ENCODE data around the gene CADM1.

Gene CADM1

DNA sequence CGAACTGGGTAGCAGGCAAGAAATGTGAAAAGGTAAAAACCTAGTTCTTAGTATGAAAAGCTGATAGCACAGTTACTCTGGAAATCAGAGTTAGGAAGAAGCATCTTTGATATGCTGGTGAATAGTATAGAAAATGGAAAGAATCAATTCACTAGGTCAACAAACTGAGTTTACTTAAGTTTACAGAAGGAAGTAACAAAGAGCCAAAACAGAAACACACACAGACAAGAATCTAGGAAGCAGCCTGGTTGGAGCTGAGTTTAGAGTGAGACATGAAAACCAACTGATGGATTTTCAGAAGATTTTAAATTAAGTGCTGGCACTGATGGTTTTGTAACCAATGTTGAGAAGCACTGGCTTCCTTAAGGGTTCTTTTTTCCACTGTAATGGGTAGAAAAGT lies 296.3 kb downstream of the CADM1 start:
- no peak for DNase-seq (ENCODE audit: low spot score)

DNA sequence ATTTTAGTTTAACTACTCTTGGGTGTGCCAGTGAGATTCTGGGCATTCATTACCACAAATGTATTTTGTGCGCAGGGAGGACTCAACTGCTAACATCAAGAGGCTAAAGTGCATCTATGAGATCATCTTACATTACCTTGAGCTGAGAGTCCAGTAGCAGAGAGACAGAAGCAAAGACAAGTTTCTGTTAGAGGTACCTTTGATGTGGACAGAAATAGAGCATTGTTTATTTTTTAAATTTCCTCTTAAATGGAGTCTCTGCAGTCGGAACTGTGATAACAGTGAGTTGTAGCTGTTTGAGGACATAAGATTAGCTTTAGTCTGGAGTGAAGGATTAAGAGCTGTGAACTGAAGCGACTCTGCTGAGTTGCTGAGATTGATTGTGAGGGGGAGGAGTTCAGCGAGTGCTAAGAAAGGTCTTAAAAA lies 297.0 kb downstream of the CADM1 start:
- no peak for DNase-seq (ENCODE audit: low spot score)

DNA sequence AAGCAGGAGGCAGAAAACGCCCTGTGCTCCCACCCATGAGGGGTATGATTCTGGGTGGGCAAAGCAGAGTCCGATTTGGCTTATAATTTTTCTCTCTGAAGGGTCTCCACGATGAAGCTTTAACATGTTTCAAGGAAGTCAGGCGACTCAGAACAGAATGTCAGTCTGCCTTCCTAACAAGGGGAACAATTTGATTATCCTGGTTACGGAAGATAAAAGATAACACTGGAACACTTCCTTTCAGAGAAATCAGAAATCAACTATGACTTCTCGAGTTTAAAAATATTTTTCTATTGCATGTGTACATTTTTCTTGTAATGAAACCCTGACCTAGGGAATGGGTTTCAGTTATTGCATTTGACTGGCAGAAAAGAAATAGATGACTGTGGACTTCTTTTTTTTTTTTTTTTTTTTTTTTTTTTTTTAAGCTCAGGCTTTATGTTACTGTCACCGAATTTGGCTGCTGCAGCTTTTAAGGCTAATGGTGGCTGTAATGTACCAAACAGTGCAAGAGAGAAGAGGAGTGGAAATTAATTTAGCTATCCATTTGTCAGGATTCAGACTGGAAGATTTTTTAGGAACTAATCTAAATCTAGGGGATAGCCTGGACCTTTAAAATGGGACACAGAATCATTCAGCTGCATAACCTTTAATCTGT lies 297.7 kb downstream of the CADM1 start:
- DNase-seq (ENCODE audit: low spot score): no peak

GRCh38 chr11:115202900-115203552 lies 301.2 kb downstream of the CADM1 start:
- no peak for DNase-seq (ENCODE audit: low spot score)

- no peak for DNase-seq (ENCODE audit: low spot score)
Measured at GRCh38 chr11:115202074-115202473, 302.1 kb downstream of the CADM1 start.

- DNase-seq (ENCODE audit: low spot score): no peak
Measured at GRCh38 chr11:115201111-115201792, 303.0 kb downstream of the CADM1 start.

DNA sequence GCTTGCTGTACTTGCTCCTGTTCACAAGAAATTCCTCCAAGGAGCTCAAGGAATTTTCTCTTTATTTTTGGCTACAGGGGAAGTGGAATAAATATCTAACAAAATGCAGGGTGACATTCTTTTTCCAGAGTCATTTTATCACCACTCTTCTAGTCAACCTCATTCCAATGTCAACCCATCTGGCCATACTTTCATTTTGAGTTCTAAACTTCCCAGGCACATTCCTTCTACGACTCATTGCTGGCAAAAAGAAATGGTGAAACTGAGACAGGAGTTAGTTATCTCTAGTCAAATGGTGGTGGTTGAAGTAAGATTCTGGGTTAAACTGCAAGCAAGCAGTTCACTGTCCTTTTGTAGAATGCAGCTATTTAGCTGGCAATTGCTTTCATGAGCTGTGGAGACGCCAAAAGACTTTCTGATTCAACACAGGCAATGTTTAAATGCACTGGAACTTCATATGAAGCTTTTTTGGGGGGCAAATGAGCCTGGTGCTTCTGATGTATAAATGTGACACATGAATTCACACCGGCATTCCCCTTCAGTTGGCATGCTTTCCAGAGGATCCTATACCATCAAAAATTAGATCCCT lies 304.6 kb downstream of the CADM1 start:
- DNase-seq (ENCODE audit: low spot score): no peak

DNA sequence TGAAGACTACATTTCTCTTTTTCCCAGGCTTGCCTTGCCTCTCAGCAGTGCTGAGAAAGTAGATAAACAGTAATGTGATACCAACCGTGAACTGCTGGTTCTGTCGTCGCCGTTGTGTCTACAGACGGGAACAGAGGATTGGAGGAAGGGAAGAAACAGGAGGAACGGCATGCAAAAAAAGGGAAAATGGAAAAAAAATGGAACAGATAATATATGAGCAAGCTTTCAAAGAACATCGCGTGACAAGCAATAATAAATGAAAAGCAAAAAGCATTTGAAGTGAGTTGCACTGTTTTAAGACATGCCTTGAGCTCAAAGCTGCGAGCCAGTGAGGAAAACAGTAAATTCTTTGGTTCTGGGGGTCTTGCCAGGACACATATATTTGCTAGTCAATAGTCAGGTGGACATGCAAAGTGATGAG lies 305.9 kb downstream of the CADM1 start:
- no peak for DNase-seq (ENCODE audit: low spot score)

DNA sequence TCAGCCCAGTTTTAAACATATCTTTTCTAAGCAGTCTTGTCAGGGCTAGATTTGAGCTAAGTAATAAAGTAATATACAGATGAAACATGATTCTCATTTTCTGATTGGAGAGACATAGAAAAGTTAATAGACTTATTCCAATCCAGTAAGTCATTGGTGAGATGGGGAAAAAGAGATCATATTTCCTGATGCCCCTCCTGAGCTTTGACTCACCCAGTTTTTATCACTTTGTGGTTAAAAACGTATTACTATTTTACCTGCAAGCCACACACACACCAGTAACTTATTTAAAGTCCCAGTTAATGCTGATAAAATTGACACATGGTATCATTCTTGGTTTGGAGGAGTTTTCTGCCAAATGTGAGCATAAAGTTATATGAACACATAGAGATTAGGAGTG lies 306.8 kb downstream of the CADM1 start:
- no peak for DNase-seq (ENCODE audit: low spot score)

DNA sequence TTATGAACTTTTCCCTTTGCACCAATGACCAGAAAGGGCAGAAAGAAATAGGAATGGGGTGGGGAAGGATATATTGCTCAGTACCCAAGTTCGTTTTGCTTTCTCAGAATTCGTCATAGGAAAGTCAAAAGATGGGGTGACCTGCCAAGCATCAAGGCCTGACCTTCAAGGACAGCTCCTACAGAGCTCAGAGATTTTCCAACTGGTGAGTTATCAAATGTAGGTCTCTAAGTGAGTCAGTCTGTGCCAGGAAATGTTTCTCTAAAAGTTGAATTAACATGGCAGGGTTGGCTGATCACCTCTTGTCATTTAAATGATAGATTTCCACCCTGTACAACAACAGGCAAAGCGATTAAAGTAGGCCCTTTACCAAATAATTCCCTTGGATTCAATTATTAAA lies 307.2 kb downstream of the CADM1 start:
- no peak for DNase-seq (ENCODE audit: low spot score)

DNA sequence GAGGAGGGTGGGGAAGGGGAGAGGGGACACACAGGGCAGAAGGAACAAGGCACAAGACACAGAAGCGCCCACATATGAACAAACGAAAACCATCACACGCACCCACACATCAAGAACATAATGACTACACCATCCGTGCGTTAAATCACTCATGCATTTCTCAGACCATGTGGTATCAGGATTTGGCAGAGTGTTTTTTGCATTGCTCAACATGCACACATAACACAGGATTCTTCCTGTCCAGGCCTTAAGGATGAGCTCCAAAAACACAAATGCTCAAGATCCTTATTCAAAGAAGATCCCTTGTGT lies 309.5 kb downstream of the CADM1 start:
- DNase-seq (ENCODE audit: low spot score): no peak

DNA sequence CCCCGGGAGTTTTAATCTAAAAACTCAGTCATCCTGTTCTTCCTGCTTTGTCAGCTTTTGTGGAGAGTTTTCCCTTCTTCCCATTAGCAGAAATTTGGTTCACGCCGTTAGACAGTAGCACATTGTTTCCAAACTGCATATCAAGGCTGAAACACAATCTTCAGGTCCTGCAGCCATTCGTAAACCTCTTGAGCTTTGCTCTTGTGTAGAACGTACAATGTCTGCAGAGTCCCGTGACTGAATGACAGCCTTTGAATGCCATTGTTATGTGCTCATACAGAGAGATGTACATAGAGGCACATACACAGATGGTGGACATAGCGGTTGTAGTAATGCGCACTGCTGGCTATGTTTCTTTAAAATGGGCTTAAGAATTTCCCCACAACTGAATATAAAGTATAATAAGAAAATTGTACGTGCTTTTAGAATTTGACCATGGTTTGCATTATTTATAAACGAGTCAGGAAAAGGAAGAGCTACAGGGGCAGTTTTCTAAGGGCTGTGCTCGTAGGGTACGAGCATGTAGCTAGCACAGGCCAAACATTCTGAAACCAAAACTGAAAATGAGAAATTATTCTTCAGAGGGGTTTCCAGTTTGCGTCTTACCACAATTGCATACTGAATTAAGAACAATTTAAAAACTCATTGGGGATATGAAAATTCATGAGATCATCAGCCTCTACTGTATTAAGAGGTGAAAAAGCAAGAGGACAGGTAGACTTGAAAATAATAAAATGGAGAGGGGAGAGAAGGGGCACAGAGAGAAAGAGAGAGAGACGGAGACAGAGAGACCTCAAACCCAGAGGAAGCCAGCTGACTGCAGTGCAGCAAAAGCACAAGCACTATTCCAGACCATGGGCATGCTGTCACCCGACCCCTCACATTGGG lies 310.1 kb downstream of the CADM1 start:
- DNase-seq (ENCODE audit: low spot score): no peak

GRCh38 chr11:115191761-115192160 lies 312.5 kb downstream of the CADM1 start:
- DNase-seq (ENCODE audit: low spot score): no peak

DNA sequence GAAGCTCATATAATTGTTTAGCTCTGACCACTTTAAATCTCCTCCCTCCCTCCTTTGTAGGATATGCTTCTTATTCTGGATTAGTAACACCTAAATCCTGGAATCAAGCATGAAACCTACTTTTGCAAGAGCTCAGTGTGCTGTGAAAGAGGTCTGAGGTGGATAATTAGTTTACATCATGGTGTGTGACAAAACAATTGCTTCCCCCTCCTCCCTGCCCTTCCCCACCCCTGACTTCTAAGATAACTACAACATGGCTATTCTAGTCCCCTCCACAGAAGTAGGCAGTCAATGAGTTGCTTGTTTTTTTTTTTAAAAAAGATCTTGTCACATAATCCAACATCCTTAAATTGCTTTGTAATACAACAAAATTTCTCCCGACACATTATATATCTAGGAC lies 314.0 kb downstream of the CADM1 start:
- DNase-seq (ENCODE audit: low spot score): no peak

GRCh38 chr11:115188898-115189278 lies 315.3 kb downstream of the CADM1 start:
- DNase-seq (ENCODE audit: low spot score): no peak

DNA sequence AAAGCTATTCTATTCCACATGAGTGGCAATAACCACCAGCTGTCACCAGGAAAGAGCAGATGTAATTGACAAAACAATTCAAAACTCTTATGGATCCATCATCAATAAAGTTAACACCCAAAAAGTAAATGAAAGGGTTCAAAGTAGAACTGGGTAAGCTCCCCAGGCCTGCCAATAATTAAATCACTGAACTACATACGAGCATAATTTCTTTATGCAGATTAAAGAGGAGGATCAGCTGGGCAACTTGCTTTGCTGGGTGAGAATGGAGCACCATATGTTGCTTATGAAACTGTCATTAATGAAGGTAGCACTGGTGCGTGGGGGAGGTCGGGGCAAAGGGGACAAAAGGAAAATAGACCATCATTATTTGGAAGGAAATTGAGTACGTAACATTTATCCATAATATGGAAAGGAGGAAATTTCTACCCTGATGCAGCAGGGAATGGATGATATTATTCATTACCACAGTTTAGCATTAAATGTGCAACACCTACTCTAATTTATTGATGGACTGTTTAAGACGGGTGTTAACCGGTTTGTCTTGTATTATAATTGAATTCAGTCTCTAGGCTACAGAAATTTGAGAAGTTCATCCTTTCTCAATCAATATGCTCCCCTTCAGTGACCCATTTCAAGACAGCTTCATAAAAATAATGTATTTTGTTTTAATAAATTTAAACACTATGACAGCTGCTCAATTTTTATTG lies 315.9 kb downstream of the CADM1 start:
- no peak for DNase-seq (ENCODE audit: low spot score)

GRCh38 chr11:115185931-115186330 lies 318.3 kb downstream of the CADM1 start:
- no peak for DNase-seq (ENCODE audit: low spot score)

DNA sequence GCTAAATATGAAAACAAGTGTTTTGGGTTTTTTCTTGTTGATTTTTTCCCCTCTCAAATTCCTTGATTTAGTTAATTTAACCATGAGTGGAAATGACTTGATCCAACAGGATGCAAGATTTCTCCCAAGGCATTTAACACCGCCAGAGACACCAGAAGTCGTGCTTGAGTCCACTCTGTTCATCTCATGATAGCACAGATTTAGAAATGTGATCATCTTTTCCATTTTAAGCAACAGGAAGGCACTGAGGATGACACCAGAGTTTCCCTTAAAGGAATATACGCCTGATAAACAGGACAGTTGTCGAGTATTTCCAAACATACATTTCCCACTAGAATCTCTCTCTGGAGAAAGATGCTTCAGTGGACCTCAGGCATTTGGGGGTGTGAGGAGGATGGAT lies 318.7 kb downstream of the CADM1 start:
- DNase-seq (ENCODE audit: low spot score): no peak

DNA sequence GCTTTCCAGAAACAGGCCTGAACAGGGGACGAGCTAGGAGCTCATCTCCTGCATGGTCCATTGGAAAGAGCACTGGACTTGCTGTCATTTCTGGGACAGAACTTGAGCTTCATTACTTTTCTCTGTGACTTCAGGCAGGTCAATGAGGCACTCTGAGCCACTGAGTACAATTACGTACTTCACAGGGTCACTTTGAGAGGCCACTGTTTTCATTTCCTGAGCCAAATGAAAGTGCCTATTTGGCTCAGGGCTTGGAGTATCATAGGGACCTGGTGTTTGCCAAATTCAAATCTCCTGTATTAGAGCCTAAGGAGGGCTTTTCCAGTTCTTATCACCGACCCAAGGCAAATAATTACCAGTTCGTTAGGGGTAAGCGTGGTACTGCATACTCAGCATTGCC lies 319.3 kb downstream of the CADM1 start:
- DNase-seq (ENCODE audit: low spot score): no peak

DNA sequence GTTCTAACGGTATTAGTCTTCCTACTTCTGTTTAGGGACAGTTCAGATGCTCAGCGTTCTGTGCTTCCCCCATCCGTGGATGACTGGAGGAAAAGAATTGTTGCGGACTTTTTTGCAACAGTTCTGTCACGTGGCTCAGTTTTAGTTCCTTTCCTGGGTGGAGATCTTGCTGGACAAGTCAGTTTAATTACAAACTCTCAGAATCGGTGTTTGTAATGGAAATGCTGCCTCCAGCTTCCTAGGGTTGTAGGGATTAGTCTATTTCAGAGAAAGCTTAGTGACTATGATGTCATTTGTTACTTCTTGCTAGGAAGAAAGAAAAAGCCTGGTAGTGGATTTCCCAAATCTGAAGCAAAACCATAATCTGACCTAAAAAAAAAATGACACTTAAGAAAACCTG lies 320.4 kb downstream of the CADM1 start:
- no peak for DNase-seq (ENCODE audit: low spot score)

DNA sequence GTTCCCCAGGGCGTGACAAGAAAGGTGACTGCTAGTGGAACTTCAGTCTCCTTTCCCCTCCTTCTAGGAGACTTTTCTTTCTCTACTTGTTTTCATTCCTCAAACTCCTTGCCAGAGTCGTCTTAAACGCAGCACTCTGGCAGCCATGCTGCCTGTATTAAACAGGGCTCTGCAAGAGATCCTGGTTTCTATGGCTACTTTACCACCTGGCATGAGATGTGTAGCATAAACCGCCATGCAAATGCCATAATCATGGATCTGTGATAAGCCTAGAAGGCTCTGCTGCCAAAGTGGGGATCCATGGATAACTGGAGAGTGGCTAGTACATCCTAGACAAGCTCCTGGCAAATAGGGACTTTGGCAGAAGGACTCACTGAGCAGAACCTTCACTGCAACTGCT lies 321.1 kb downstream of the CADM1 start:
- DNase-seq (ENCODE audit: low spot score): no peak
